ENCODE data around the gene MAPKAPK3.
"Not testable (repeated sequence)": the region's sequence is repeated elsewhere in the genome, so short reads cannot be mapped to it uniquely, and the experiment has no call there.

MAPKAPK3 gene

DNA sequence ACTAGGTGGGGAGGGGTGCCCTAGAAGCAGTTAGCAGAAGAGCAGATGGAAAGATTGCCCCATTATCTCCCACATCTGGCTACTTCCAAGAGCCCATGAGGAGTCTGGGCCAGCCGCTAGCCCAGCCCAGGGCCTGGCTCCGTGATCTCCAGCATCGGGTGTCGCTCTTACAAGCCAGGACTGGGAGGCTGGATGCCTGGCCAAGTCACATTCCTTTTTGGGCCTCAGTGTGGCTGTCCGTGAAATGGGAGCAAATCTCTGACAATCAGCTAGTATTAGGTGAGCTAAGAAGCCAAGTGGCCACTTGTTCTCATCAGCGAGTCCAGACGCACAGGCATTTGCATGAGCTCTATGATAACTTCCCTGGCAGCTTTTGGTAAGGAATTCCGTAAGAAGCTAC lies 34.5 kb downstream of the MAPKAPK3 start:
- in situ Hi-C loops (cut with MboI; ENCODE audit: low sequenced_read_pairs): no loop called here

DNA sequence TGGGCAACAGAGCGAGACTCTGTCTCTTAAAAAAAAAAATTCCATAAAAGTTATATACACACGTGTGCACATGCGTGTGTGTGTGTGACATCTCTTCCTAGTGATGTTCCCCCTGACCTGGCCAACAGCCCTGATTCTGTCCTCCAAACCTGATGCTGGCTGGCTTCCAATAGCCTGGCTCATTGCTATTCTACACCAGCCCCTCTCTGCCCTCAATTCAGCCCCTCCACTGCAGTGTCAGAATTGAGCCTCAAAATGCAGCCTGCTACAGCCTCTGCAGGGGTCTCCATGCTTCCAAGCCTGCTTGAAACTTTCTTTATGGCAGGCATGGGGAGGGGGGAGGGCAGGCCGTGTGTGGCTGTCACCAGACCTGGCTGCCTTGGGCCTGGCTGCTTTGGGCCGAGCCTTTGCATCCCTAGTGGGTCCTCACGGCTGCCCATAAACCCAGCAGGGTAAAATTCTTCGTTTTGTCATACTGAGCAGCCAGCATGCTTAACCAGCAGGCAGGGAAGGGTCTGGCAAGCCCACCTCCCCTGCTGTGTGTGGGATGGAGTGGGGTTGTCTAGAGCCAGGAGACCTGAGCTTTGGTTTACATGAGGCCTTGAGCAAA lies 35.1 kb downstream of the MAPKAPK3 start:
- in situ Hi-C loops (cut with MboI; ENCODE audit: low sequenced_read_pairs): no loop called here

DNA sequence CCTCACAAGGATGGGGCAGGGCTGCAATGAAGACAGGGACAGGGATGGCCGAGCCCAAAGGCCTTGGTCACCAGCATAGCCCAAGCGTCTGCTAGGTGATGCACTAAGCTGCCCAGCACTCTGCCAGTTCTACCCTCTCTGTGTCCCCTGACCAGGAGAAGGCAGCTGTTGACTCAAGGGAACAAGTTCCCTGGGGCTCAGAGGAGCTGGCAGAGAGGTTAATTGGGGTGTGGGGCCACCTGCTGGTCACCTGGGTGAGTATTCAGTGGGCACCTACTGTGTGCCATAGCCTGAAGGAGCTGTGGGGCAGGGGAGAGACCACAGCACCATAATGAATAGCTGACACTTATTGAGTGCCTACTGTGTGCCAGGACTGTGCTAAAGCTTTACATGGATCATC lies 35.8 kb downstream of the MAPKAPK3 start:
- in situ Hi-C loops (cut with MboI; ENCODE audit: low sequenced_read_pairs): no loop called here

DNA sequence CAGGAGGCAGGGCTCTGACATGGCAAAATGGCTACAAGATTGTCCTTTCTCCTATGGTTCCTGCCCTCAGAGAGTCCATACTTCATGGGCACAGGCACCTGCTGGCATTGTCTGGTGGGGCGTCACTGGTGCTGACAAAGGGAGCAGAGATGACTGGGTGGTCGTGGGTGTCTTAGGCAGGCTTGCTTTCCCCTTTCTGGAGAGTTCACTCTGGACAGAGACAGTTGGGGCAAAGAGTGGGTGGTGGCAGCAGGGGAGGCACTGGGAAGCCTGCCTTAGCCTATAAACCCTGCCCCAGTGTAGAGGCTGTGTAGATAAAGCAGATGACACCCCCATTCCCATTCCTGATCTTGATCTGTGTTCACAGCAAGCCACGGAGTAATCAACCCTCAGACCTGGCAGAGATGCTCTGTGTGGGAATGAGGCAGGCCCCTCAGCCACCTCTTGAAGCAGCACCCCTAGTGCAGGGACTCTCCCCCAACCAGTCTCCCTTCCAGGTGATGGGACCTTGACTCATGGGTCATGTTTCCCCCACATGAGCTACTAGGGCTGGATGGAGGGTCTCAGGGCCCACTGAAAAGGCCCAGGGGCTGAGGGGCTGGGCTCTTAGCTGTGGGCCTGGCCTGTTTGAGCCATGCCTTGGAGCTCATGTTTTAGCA lies 37.1 kb downstream of the MAPKAPK3 start:
- in situ Hi-C loops (cut with MboI; ENCODE audit: low sequenced_read_pairs): no loop called here

DNA sequence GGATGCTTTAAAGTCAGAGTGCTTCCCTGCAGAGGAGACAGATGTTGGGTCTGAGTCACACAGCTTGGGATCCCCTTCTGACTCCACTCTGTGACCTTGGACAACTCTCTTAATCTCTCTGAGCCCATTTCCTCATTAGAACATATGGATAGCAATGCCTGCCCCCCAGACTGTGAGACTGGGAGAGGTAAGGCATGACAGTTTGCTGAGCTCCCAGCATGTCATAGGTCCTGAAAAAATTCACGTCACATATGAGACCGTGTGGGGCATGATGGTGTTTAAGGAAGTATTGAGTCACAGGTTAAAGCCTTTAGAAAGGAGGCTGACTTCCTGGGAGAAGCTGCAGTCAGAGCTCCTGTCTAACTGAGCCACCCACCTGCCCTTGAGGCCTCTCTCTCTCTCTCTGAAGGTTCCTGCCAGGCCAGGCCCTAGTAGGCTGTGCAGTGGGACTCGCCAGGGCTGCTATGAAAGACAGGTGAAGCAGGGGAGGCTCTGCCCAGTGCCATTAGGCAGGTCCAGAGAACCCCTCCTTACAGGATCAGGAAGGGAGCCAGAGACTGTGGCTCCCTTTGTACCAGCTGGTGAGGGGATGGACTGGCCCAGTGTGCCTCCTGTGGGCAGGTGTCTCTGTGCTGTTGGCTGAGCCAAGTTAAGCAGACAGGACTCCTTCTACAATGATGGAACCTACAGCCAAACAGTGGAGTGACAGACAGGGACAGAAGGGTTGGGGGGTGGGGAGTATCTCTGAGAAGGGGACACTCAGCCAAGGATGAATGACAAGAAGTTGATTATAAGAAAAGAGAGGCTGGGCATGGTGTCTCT lies 38.3 kb downstream of the MAPKAPK3 start:
- in situ Hi-C loops (cut with MboI; ENCODE audit: low sequenced_read_pairs): no loop called here

DNA sequence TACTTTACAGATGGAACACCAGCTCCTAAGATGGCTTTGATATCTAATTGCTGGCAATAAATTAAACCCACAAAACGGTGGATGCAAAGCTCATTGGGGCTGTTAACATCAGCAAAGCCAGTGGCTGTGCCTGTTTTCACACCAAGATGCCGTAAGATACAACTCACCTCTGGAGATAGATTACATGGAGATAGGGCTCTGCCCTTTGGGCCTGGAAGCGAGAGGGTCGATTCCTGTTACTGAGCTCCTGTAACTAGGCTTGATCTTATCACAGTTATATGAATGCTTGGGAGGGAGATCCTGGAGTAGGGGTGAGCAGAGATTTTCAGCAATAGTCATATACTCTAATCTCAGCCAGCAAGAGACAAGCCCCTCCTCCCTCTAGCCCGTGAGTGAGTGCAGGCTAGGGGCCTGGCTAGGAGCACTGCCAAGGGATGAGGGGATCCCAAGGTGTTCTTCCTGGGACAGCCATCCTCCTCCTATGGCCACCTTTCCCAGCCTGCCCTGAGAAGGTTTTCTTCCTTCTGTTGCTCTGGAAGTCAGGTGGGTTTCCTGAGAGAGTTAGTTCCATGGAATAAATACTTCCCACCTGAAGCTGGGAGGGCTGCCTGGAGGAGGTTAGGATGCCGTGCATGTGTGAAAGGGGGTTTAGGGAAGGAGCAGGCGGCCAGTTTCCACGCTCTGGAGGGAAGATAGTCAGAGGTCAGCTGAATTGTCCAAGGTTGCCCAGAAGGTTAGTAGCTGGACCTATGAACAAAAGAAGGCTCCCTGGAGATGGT lies 39.7 kb downstream of the MAPKAPK3 start:
- in situ Hi-C loops (cut with MboI; ENCODE audit: low sequenced_read_pairs): no loop called here

DNA sequence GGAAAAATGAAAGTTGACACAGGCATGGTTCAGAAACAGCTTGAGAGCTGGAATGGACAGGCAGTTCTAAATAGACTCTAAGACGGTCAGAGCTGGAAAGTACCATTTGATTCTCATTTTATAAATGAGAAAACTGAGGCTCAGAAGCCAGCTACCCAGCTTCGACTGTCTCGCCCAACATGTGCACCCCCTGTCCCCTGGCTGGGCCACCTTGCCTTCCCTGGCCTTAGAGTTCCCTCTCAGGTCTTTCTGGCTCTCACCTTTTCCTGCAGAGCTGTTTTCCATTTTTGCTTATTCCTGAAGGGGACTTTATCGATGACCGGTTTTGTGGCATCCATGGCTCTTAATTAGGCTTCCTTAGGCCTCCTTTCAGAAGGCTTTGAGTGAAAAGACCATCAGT lies 40.5 kb downstream of the MAPKAPK3 start:
- in situ Hi-C loops (cut with MboI; ENCODE audit: low sequenced_read_pairs): no loop called here

DNA sequence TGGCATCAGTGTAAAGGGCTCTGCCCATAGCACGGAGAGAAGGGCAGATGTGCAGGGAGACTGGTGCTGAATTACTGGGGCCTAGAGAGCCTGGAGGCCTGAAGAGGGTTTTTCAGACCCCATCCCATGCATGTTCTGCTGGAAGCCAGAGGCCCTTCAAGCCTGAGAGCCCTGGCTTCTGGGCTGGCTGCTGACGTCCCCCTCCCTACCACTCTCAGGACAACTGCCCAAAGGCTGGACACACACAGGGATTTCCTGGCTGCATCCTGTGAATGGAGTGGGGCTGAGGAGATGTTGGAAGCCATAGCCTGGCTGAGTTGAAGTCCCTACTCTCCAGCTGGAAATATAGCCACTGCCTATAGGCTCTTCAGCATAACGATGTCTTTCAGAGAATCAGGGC lies 40.9 kb downstream of the MAPKAPK3 start:
- in situ Hi-C loops (cut with MboI; ENCODE audit: low sequenced_read_pairs): no loop called here

DNA sequence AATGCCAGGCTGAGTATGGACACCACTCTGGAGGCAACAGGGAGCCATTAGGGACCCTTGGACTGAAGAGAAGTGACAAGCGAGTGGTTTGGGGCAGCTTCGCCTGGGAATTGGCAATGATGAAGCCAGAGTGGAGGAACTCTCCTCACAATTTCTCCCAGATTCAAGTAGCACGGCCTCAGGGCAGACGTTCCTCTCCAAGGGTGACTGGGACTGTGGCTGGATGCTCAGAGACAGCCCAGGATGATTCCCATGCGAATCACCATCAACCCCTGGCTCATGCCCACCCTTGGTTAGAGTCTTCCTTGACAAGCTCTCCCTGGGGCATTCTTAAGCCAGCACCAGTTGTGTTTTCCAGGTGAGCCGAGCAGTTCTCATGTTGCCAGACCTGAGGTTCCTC lies 41.5 kb downstream of the MAPKAPK3 start:
- in situ Hi-C loops (cut with MboI; ENCODE audit: low sequenced_read_pairs): no loop called here

DNA sequence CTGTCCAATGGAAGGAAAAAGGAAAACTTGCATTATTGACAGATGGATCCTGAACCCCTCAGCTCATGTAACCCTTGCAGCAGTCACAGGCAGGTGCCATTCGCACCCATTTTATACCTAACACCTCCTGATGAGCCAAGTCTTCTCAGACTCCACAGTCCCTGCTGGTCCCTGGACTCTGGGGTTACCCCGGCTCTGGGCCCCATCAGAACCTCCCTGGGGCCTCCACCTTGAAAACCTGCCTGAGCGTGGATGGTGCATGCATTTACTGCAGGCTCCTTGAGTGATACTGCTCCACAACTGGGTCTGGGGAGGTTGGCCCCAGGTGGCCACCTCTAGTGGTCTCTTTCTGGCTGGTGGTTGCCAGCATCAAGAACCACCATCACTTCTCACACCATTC lies 41.9 kb downstream of the MAPKAPK3 start:
- in situ Hi-C loops (cut with MboI; ENCODE audit: low sequenced_read_pairs): no loop called here

DNA sequence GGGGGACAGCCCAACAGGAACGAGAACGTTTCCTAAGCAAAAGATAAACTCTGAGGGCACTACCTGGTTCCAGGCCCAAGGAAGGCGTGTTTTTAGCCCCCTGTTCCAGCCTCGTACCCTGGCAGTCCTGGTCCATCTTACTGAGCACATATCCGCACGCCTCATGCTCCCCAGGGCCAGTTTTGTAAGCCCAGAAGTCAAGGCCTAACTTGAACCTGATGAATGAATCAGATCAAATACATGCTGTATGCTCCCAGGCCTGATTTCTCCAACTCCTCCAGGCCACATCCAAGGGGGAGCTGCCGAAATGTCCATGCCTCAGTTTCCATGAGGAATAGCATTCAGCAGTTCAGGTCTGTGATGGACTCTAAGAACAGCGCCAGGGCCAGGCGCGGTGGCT lies 43.4 kb downstream of the MAPKAPK3 start:
- in situ Hi-C loops (cut with MboI; ENCODE audit: low sequenced_read_pairs): no loop called here

DNA sequence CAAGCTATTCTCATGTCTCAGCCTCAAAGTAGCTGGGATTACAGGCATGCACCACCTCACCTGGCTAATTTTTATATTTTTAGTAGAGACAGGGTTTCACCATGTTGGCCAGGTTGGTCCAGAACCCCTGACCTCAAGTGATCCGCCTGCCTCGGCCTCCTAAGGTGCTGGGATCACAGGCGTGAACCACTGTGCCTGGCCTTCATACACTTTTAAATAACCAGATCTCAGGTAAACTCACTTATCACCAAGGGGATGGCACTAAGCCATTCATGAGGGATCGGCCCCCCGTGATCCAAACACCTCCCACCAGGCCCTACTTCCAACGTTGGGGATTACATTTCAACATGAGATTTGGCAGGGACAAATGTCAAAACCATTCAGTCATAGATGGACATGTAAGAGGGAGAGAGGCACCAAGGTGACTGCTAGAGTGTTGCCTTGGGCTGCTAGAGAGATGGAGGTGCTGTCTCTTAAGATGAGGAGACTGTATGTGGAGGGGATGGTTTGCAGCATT lies 44.4 kb downstream of the MAPKAPK3 start:
- in situ Hi-C loops (cut with MboI; ENCODE audit: low sequenced_read_pairs): no loop called here

DNA sequence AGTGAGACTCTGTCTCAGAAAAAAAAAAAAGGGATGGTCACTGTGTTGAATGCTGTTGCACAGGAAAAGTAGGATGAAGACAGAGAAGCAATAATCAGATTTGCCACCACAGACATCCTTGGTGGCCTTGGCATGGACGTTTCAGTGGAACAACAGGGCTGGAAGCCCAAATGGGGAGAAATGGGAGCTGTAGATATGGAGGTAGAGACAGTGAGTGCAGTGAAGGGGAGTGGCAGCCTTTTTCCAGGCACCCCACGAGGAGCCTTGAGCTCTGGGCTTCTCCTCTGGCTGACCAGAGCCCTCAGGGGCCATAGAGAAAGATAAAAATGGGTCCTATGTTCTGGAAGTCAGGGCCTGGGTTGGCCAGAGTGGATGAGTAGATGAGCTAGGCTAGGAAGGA lies 45.5 kb downstream of the MAPKAPK3 start:
- in situ Hi-C loops (cut with MboI; ENCODE audit: low sequenced_read_pairs): no loop called here

DNA sequence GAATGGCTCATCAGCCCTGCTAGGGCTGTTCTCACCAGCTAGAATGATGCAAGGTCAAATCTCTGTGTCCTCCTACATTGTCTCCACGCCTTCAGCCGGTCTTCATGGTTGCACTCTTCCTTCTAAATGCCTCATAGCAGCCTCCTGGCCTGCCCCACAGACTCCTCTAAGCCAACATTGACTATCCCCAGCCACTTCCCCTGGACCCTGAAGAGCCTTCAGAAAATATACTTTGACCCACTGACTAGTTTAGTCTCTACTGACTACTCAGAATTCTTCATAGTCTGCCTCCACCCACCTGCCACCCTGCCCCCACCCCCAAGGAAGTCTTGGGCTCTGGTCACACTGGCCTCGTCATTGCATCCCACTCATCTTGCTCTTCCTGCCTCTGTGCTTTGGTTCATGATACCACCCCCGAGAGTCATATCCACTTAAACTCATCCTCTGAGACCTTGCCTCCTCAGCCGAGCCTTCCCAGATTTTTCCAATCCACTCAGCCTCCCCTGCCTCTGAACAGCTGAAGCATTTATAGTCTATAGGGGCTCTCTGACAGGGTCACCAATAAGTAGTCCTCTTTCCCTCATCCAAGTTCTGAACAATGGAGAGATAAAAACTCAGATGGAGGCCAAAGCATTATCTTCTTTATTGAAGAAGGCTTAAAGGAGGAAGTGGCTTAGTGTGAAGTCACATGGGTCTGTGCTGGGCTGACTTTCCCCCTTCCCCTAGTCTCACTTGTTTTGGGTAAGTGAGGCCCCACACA lies 48.3 kb downstream of the MAPKAPK3 start:
- in situ Hi-C loops (cut with MboI; ENCODE audit: low sequenced_read_pairs): no loop called here

DNA sequence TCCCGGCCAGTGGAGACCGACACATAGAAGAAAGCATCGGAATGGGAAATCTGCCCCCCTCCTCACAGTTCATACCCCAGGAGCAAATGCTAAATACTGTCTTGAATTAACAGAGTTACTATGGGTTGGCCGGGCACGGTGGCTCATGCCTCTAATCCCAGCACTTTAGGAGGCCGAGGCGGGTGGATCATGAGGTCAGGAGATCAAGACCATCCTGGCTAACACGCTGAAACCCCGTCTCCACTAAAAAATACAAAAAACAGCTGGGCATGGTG lies 48.8 kb downstream of the MAPKAPK3 start:
- in situ Hi-C loops (cut with MboI; ENCODE audit: low sequenced_read_pairs): not testable (repeated sequence)

DNA sequence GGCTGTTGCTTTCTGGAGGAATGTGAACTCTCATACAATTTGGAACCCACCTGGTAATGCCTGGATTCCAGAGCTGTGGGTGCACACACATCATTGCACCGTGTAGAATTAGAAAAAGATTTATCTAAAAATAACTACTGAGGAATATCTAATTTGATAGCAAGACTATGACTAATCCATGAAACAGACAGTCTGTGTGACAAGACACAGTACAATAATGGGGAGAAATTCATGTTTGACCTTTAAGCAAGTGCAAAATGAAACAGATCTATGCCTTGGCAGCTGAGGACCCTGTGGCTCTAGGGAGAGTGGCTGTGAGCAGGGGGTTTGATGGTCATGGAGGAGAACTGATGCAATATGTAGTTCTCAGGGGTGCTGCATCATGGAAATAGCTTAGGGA lies 49.9 kb downstream of the MAPKAPK3 start:
- in situ Hi-C loops (cut with MboI; ENCODE audit: low sequenced_read_pairs): no loop called here

DNA sequence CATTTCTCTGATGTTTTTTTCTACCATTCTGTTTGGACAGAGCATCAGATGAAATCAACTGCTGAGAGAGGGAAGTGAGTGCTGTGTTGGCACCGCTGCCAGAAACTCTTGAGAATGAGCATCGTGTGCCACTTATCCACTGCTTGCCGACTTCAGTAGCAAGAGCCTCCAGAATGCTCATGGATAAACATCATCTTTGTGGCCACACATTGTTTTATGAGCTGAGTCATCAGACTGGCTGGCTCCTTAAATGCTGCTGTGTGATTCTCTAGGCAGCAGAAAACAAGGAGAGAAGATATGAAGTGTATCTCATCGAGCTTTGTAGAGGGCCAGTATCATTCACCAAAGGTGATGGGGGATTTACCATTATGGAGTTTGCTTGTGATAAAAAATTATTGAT lies 54.4 kb downstream of the MAPKAPK3 start:
- in situ Hi-C loops (cut with MboI; ENCODE audit: low sequenced_read_pairs): no loop called here

DNA sequence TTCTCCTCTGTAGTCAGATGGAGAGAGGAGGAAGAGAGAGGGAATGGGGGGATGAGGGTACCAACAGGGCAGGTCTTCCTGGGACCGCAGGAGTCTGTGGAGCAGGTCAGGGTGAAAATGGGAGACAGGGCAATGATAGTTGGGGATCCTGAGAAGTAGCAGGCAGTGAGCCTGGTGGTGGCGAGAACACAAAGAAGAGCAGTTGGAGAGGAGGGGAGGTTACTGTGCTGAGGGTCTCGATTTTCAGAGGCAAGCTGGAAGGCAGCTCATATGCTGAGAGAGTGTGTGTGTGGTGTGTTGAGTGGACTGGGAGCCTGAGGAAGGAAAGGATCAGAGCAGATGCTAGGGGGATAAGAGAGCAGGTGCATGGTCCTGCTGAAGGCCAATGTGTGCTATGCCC lies 55.7 kb downstream of the MAPKAPK3 start:
- in situ Hi-C loops (cut with MboI; ENCODE audit: low sequenced_read_pairs): no loop called here

DNA sequence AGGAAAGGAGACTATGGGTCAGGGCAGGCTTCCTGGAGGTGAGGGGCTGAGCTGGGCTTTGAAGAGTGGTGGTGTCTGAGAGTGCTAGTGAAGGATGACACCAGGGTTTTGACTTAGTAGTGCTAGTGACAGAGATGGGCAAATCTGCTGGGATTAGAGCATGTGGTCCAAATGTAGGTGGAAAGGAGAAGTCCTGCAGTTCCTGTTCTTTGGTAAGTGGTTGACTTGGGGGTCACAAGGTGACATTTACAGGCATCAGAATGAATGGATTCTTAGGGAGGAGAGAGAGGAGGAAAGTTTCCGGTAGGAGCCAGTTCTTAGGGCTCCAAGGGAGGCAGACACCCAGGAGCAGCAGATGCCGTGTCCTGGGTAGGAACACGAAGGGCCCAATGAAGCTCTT lies 57.0 kb downstream of the MAPKAPK3 start:
- in situ Hi-C loops (cut with MboI; ENCODE audit: low sequenced_read_pairs): no loop called here

DNA sequence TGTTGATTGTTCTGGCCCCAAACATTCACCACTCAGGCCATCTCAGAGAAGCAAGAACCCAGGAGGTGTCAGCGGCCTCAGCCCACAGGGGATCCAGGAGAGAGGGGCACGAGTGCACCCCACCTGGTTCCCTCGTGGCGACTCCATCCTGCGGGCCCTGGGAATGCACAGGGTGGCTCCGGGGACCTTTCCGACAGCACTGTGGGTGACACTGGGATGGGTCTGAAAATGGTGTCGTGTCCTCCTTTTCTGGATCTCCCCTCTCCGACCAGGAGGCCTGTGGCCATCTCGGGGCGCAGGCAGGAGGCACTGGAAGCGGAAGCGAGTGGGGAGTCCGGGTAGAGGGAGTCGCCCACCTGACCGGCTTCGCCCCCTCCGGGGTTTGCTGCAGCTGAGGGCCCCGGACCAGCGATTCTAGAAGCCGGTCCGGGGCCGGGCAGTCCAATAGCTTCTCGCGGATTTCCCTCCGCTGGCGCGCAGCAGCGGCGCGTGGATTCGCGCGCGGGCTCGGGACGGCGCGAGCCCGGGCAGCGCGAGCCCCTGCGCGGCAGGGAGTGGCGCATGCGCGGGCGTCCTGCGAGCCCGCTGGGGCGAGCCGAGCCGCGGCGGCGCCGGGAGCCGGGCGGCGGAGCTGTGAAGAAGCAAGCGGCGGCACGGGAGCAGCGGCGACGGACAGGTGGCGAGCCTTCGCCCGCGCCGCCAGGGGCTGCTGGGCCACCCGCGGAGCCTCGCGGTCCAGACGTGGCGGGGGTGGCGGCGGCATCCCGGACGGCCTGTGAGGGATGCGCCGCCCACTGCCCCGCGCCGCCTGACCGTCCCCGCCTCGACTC lies 57.6 kb downstream of the MAPKAPK3 start, which contains the start of gene DOCK3:
Gene DOCK3 (plus strand): TSS at position 579 of the 830 bp plus-strand sequence. CDS start 337 bp downstream, outside the sequence.
- in situ Hi-C loops (cut with MboI; ENCODE audit: low sequenced_read_pairs): no loop called here
